GM21390 (cell line): Measurements from ENCODE around the gene ABCD1.
A peak's percentile ranks its signal among the peaks of the same experiment; 100 is the strongest.
"Not testable (repeated sequence)": the region's sequence is repeated elsewhere in the genome, so short reads cannot be mapped to it uniquely, and the experiment has no call there.

ENCODE experiments used
- ATAC-seq: cut with Tn5 transposase; IDR thresholded peaks from one replicate; pipeline ENCODE4 v1.9.1; 2021; ENCODE audit not compliant: unreplicated experiment

ABCD1 gene

DNA sequence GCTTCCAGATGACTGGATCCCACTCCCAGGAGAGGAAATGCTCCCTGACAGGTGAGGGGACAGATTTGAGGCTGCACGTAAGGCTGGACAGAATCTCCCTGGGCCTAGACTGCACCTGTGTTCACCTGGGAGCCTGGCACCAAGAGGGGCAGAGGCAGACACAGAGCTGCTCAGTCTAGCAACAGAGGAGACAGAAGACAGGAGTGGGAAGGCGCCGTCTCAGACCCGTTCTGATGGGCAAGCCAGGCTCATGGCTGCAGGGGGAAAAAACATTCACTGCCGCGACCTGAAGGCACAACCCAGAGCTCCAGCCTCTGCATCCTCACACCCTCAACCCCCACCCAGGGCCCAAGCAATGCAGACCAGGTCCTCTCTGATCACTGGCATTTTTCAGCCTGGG, 17.2 kb upstream of the ABCD1 start:
- ATAC-seq, result no peak

DNA sequence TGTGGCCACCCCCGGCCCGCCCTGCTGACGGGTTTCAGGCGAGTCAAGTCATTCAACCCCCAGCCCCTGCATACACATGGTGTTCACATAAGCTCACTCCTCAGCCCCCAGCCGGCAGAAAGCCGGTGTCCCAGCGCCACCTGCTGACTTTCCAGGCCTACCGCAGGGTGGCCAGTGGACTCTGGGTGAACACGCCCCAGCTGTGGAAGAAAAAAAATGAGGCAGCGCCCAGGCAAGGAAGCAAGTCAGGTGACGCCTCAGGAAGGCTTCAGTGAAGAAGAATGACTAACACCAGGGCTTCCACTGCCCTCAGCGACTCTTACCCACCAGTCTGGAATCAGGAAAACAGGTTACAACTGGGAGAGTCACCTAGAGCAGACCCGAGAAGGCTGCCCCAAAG, 16.2 kb upstream of the ABCD1 start:
- ATAC-seq, result no peak

- no peak for ATAC-seq
Observed at GRCh38 chrX:153709726-153710674, 14.7 kb upstream of the ABCD1 start.

- ATAC-seq, result no peak
Observed at GRCh38 chrX:153714256-153714655, 10.4 kb upstream of the ABCD1 start.

DNA sequence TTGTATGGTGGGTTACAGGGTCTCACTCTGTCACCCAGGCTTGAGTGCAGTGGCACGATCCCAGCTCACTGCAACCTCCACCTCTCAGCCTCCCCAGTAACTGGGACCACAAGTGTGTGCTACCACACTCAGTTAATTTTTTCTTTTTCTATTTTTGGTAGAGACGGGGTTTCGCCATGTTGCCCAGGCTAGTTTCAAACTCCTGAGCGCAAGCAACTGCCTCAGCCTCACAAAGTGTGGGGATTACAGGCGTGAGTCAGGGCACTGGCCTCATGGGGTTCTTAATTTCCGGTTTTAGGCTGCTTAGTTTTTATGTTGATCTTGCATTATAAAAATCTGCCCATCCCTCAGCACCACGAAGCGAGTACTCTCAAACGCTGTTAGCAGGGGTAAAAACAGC, 7.2 kb upstream of the ABCD1 start:
- no peak for ATAC-seq

- no peak for ATAC-seq
Observed at GRCh38 chrX:153719238-153719637, 5.4 kb upstream of the ABCD1 start.

GRCh38 chrX:153719701-153720100, 5.0 kb upstream of the ABCD1 start:
- ATAC-seq, result no peak

GRCh38 chrX:153722704-153723350, 1.8 kb upstream of the ABCD1 start:
- no peak for ATAC-seq

- peak; percentile 37 for ATAC-seq
Observed at GRCh38 chrX:153723351-153724251, 1.1 kb upstream of the ABCD1 start.

DNA sequence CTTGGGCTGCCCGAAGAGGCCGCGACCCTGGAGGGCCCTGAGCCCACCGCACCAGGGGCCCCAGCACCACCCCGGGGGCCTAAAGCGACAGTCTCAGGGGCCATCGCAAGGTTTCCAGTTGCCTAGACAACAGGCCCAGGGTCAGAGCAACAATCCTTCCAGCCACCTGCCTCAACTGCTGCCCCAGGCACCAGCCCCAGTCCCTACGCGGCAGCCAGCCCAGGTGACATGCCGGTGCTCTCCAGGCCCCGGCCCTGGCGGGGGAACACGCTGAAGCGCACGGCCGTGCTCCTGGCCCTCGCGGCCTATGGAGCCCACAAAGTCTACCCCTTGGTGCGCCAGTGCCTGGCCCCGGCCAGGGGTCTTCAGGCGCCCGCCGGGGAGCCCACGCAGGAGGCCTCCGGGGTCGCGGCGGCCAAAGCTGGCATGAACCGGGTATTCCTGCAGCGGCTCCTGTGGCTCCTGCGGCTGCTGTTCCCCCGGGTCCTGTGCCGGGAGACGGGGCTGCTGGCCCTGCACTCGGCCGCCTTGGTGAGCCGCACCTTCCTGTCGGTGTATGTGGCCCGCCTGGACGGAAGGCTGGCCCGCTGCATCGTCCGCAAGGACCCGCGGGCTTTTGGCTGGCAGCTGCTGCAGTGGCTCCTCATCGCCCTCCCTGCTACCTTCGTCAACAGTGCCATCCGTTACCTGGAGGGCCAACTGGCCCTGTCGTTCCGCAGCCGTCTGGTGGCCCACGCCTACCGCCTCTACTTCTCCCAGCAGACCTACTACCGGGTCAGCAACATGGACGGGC, 579 bp downstream of the ABCD1 start:
- ATAC-seq, result peak; percentile 4

GRCh38 chrX:153725832-153726285, 1.2 kb downstream of the ABCD1 start:
- ATAC-seq, result no peak

GRCh38 chrX:153726286-153727122, 1.8 kb downstream of the ABCD1 start:
- ATAC-seq, result peak; percentile 42

GRCh38 chrX:153727123-153727931, 2.7 kb downstream of the ABCD1 start:
- no peak for ATAC-seq

- no peak for ATAC-seq
Observed at GRCh38 chrX:153728095-153728494, 3.4 kb downstream of the ABCD1 start.

DNA sequence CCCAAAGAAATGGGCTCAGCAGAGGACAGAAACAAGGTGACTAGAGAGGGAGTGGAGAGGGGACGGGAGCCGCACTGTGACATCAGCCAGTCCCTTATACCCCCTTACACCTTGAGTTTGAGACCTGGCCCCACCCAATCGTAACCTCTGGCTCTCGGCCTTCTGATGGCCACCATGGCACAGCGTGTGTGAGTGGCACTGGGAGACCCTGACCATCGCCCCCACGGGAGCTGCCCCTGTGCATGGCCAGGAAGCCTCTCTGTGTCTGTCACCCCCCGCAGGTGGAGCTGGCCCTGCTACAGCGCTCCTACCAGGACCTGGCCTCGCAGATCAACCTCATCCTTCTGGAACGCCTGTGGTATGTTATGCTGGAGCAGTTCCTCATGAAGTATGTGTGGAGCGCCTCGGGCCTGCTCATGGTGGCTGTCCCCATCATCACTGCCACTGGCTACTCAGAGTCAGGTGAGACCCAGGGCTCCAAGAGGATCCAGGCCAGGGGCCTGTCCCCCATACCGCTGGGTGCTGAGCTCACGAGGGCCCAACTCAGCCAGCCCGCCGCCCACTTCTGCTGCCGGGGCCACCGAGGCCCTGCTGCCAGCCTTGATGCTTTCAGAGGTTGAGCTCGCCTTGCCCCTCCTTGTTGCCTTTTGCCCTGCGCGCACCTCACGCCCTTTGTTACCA, 4.4 kb downstream of the ABCD1 start:
- no peak for ATAC-seq

GRCh38 chrX:153730115-153730514, 5.5 kb downstream of the ABCD1 start:
- not testable (repeated sequence) for ATAC-seq

GRCh38 chrX:153731117-153731844, 6.6 kb downstream of the ABCD1 start:
- no peak for ATAC-seq
